Endothelial cell of hepatic sinusoid (primary cell): ENCODE results near the gene ERC2.

Experiments used
- in situ Hi-C: cut with HindIII; loops from 2 replicates; pipeline ENCODE4 v1.10.0; 2017; ENCODE audit warnings: low sequenced_read_pairs

Gene ERC2

DNA sequence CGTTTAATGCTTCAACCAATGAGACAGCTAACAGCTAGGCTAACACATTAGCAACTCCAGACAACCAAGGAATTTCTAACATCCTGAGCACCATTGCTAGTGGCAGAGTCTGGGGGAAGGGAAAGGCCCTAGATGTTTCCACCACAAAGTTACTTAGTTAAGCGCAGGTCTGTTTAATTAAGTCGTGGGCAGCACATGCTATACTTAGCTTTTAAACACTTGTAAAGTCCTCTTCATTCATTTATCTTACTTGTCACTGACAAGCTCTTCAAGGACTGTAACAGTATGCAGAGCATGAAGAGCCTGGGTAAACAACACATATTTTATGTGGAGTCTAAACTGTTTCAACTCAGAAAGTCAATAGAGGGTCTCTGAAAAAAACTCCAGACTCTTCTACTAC lies 760.0 kb downstream of the ERC2 start:
- in situ Hi-C loops: loop anchor here (25.0 kb wide), 1 partner anchor 221 kb away; the partner anchor contains the start of gene WNT5A

- in situ Hi-C loops: loop anchor here (25.0 kb wide), 1 partner anchor 217 kb away; the partner anchor contains the start of gene WNT5A
Observed at GRCh38 chr3:55704521-55704920, 763.7 kb downstream of the ERC2 start.

- in situ Hi-C loops: loop anchor here (25.0 kb wide), 1 partner anchor 216 kb away; the partner anchor contains the start of gene WNT5A
Observed at GRCh38 chr3:55702822-55703221, 765.4 kb downstream of the ERC2 start.

GRCh38 chr3:55701997-55702396 lies 766.3 kb downstream of the ERC2 start:
- in situ Hi-C loops: loop anchor here (25.0 kb wide), 1 partner anchor 215 kb away; the partner anchor contains the start of gene WNT5A

DNA sequence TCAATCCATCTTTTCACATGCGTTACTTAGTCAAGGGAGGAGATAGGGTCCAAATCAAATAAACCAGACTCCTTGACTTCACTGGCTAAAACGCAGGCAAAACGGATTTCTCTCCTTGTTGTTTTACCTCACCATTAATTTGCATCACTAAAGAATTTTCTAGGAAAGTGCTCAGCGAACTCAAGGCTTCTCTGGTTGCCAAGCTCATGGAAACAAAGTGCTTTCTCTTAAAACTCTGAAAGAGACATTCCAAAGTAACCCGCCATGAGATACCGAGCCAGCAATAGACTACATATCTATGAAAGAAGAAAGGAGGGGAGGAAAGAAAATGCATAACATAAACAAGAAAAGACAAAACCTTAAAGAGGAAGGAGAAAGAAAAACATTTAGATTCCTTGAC lies 769.4 kb downstream of the ERC2 start:
- in situ Hi-C loops: no loop called here

GRCh38 chr3:55697177-55697865 lies 770.9 kb downstream of the ERC2 start:
- in situ Hi-C loops: no loop called here

DNA sequence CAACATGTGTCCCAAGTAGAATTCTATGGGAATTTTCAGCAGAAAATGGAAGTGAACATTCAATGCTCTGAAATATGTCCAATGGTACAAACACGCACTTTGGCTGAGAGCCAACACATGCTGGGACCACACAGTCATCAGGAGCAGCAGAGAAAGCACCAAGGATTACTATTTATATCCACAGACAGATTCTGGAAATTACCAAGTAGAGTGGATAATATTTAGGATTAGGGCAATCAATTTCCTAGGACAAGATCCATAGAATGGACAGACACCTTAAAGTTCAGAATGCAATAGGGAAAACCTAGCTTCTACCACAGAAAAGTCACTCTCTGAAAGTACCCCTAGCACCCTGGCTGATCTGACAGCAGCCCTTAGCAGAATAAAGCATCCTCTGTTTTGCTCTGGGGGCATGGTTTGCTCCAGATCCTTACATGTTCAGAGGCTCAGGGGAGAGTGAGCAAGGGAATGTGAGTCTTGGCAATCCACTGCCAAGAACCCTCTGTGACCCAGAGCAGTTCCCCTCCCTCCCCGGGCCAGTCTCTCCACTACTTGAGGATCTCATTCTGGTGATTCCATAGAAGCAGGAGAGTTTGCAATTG lies 775.2 kb downstream of the ERC2 start:
- in situ Hi-C loops: no loop called here

DNA sequence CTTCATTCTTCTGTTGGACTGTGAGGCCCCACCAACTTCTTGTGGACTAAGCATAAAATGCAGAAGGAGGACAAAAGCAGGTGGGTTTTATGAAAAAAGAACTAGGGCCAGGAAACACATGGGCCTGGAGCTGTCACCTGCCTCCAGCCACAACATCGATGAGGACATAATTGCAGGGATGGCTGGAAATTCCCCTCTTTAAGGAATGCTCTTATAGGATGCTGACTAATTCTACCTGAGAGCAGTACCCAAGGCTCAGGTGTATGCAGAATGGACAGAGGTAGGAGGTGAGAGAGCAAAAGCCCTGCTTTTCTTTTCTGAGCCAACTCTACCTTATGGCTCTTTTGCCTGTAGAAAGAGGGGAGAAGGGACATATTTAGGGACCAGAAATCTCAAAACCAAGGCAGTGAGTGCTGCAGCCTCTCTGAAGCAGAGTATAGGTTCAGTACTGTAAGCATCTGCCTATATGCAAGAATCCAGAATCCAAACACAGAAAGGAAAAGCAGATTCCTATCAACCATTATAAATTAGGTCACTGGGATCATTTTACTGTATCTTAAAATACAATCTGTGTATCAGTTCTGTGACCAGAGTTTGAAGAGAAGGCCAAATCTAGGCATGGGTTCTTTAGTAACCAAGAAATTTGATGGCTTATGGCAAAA lies 775.8 kb downstream of the ERC2 start:
- in situ Hi-C loops: no loop called here

DNA sequence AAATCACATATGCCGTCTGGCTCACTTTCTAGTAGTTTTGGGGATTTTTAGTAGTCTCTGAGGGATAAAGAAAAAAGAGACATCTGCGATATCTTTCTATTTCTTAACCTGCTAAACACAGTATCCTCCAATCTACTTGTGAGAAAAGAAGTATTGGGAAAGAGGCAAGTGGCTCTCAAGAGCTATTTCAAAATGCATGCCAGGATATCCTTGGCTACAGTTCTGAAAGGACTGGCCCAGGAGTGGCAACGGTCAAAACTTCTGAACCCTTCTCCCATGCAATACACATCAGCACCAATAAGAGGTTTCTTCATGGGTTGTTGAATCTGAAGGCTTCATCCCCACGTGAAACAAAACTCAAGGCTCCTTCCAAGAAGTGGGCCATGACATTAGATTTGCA lies 777.1 kb downstream of the ERC2 start:
- in situ Hi-C loops: no loop called here

DNA sequence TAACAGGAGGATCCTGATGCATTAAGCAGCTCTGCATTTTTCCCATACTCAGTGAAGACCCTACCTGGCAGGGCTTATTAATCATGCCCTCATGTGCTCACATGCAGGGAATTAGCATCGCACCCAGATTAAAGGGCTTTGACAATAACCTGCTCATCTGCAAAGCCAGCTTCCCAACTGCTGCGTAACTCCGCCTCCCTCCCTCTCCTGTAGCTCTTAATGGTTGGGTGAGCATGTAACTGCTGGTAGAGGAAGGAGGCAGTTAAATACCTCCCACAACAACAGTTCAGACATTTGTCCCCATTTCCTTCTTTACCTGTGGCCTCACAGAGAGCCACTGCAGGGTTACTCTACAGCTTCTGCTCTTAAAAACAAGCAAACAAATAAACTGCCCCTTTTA lies 777.5 kb downstream of the ERC2 start:
- in situ Hi-C loops: no loop called here

DNA sequence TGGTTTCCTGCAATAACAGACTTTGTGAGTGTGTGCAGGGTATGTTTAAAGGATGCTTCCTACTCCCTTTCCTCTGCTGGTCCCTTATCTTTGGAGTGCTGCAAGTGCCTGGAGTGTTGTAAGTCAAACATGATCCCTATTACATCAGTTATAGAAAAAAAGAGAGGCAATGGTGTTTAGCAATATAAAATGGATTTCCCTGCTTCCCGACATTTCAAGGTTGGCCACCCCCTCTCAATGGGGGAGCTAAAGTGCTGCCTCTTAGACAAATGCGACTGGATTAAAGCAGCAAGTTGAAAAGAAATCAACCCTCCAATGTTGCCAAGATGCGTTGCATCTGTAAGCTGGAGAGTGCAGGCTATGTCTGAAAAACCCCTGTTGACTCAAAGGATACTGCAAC lies 778.1 kb downstream of the ERC2 start:
- in situ Hi-C loops: no loop called here

DNA sequence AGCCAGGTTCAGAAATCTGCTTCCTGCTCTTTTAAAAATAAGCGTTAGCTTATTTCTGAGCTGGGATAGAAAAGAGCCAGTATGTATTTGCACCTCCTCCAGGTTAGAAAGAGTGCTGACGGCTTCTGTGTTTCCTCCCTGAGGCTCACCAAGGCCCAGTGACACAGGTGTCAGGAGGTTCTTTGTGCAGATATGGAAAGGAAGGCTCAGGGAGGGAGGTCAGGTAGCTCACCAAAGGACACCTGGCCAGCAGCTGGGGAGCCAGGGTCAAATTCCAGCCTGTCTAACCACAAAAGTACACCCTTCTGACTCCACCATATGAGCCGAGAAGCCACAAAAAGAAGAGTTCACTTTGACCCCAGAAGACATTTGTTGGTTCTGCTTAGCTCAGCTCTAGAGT lies 780.1 kb downstream of the ERC2 start:
- in situ Hi-C loops: no loop called here

DNA sequence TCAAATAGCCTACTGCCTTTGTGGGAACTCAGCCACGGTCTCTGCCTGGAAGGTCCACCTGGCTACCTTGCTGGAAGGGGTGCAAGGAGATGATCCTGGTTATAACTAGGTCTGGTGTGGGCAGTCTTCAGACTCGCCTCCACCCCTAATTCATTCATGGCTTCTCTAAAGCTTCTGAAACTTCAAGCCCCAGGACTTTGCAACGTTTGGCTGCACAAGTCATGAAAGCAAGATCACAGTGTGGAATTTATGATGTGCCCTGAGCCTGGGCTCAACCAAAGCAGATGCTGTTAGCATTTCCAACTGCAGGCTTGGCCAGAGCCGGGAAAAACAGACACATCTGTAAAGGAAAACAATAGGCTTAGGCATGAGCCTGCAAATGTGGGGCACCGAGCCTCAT lies 780.7 kb downstream of the ERC2 start:
- in situ Hi-C loops: no loop called here

- in situ Hi-C loops: no loop called here
Observed at GRCh38 chr3:55686426-55687254, 781.6 kb downstream of the ERC2 start.

- in situ Hi-C loops: no loop called here
Observed at GRCh38 chr3:55683666-55684270, 784.5 kb downstream of the ERC2 start.

DNA sequence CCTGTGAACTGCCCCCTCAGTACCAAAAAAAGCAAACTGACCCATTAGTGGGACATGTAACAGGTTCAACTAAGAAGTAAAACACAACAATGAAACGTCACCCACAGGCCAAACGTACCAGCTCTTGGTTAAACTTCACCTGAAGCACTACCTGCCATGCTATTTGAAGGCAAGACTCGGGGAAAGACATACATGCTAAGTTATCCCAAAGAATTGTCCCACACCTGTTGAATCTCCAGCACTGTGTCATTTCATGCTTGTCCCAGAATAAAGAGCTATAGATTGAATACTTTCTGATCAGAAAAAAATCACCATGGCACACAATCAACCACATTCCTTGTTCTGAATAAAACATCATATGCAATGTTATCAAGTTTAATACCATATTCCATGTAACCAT lies 785.8 kb downstream of the ERC2 start:
- in situ Hi-C loops: no loop called here

DNA sequence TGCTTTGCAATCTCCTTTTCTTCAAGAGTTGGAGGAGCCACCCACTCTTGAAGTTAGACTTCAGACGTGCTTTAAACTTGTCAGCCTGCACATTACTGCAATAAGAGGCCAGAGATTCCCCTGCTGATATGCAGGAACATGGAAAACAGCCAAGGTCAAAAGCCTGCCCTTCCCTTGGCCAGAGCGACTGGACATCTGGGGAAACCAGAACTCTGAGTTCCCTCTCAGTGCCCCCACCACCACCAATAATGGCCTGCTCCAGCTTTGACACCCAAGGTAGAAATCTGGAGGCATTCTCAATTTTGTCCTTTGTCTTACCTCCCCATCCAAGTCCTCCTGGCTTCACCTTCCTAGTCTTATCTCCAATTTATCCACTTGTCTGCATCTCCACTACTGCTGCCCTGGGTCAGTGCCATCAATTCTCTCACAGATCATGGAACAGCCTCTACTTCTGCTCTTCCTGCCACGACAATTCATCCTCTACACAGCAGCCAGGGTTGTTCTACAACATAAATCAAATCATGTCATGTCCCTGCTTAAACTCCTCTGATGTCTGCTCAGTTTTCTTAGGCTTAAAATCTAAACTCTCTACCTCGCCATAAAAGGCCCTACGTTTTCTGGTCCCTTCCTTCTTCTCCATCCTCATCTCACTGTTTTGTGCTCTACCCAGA lies 789.6 kb downstream of the ERC2 start:
- in situ Hi-C loops: loop anchor here (5.0 kb wide), 1 partner anchor 96 kb away; no protein-coding TSS in a partner anchor

GRCh38 chr3:55676643-55677042 lies 791.6 kb downstream of the ERC2 start:
- in situ Hi-C loops: loop anchor here (5.0 kb wide), 1 partner anchor 94 kb away; no protein-coding TSS in a partner anchor

- in situ Hi-C loops: loop anchor here (5.0 kb wide), 1 partner anchor 93 kb away; no protein-coding TSS in a partner anchor
Observed at GRCh38 chr3:55675478-55675877, 792.8 kb downstream of the ERC2 start.

GRCh38 chr3:55673764-55674163 lies 794.5 kb downstream of the ERC2 start:
- in situ Hi-C loops: no loop called here
